ENCODE results near the gene TIGD1. TPM values are rescaled to one million over a fixed set of nuclear protein-coding genes. Genes with fewer than 3 reads are reported as not detected.
A peak's percentile ranks its signal among the peaks of the same experiment; 100 is the strongest.

Gene TIGD1
- total RNA-seq, 1 experiment from 2014 or later: 6.0 TPM

DNA sequence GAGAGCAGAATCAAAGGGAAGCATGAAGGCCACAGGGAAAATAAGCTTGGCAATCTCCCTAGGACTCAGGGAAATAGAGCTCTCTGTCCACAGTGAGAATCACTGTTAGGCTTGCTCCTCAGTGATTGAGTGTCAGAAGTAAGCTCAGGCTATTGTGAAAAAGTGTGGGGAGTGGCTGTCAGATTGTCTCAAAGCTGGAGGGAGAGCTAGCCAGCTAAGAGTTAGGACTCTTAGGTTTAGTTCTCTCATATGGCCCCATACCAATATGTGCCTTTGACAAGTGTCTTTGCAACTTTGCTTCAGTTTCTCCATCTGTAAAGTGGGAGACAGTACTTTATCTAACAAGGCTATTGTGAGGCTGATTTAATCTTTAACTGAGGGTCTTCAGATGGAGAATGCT lies 17.4 kb upstream of the TIGD1 start:
- ChIA-PET RAD21 (ENCODE audit: low non-redundant PET in 1 of 2, low total read pairs in 2 of 2, uncharacterized antibody in 2 of 2, unreplicated experiment in 2 of 2) (no interaction called here), CTCF (no interaction called here), POLR2A (interaction anchor here (2.0 kb wide), 1 partner anchor 17 kb away, joined by 6 read pairs; the partner anchor contains the start of genes EIF4E2 and TIGD1)
- Histone ChIP-seq H3K4me2 (ENCODE audit: low read length) (peak overlapping the region; percentile 65), H3K9me3 (ENCODE audit: control insufficient read depth in 1 of 2, insufficient read depth in 1 of 2, low read depth in 1 of 2, low read length in 2 of 2) (no peaks in the 10 kb centered on the region), H3K79me2 (ENCODE audit: insufficient read depth, low read length) (no peaks in the 10 kb centered on the region; the same call in 1 of the 2 replicates), H3K9ac (ENCODE audit: low read length) (peak overlapping the region; percentile 38), H4K20me1 (ENCODE audit: insufficient read depth) (no peaks in the 10 kb centered on the region), H2AFZ (ENCODE audit: low read depth, low read length, poor library complexity, severe bottlenecking) (no peak overlapping the region), H3K27ac (ENCODE audit: low read depth, low read length) (peak overlapping the region; percentile 52; the same call in 1 of the 2 replicates), H3K4me1 (ENCODE audit: control insufficient read depth in 1 of 2, insufficient read depth in 2 of 2, low read length in 2 of 2) (peaks cover 15 to 23% of the 10 kb centered on the region in 2 experiments), H3K27me3 (ENCODE audit: insufficient read depth, low read length) (no peaks in the 10 kb centered on the region), H3K36me3 (ENCODE audit: control insufficient read depth in 1 of 2, insufficient read depth in 2 of 2, low read length in 2 of 2) (peaks cover 18 to 47% of the 10 kb centered on the region in 2 experiments; a peak in 3 of 4 replicates), H3K4me3 (replicated peaks in 1 of 2; ENCODE audit: low read depth in 1 of 2, low read length in 2 of 2) (peak overlapping the region in 1 of 2 experiments; percentile 37; a peak in 2 of 4 replicates), H3K9me2 (ENCODE audit: insufficient read depth) (no peaks in the 10 kb centered on the region)
- TF ChIP-seq, protein P1, sequence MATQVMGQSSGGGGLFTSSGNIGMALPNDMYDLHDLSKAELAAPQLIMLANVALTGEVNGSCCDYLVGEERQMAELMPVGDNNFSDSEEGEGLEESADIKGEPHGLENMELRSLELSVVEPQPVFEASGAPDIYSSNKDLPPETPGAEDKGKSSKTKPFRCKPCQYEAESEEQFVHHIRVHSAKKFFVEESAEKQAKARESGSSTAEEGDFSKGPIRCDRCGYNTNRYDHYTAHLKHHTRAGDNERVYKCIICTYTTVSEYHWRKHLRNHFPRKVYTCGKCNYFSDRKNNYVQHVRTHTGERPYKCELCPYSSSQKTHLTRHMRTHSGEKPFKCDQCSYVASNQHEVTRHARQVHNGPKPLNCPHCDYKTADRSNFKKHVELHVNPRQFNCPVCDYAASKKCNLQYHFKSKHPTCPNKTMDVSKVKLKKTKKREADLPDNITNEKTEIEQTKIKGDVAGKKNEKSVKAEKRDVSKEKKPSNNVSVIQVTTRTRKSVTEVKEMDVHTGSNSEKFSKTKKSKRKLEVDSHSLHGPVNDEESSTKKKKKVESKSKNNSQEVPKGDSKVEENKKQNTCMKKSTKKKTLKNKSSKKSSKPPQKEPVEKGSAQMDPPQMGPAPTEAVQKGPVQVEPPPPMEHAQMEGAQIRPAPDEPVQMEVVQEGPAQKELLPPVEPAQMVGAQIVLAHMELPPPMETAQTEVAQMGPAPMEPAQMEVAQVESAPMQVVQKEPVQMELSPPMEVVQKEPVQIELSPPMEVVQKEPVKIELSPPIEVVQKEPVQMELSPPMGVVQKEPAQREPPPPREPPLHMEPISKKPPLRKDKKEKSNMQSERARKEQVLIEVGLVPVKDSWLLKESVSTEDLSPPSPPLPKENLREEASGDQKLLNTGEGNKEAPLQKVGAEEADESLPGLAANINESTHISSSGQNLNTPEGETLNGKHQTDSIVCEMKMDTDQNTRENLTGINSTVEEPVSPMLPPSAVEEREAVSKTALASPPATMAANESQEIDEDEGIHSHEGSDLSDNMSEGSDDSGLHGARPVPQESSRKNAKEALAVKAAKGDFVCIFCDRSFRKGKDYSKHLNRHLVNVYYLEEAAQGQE (IDR thresholded peaks at IDR 0.05; ENCODE audit: low read depth): no peak
- TF ChIP-seq POLR2A (IDR thresholded peaks at IDR 0.05; ENCODE audit: borderline replicate concordance, extremely low read depth, insufficient read depth, insufficient read length) (no peak), EZH2 (IDR thresholded peaks at IDR 0.05) (no peak), ZFX (IDR thresholded peaks at IDR 0.05) (no peak), SIN3A (IDR thresholded peaks at IDR 0.05; ENCODE audit: low read depth) (0 out of 2 replicates have a peak, but pooled peaks have one; percentile 20), ELF1 (IDR thresholded peaks at IDR 0.05; ENCODE audit: borderline replicate concordance, low read depth) (no peak), JUND (IDR thresholded peaks at IDR 0.05) (no peak)
- ATAC-seq (peak; percentile 46), DNase-seq (ENCODE audit: low read depth, low spot score) (no peak)
- intact Hi-C loops (cut with micrococcal nuclease): no loop called here
- no TSS peak for BruUV-seq (replicated peaks)
